HG03045 (cell line): Measurements from ENCODE around the gene EHMT1.

Source experiments
- ATAC-seq: cut with Tn5 transposase; IDR thresholded peaks from one replicate; pipeline ENCODE4 v1.9.1; 2021; ENCODE audit warnings: mild to moderate bottlenecking, moderate library complexity; ENCODE audit not compliant: unreplicated experiment

The EHMT1 gene

GRCh38 chr9:137643921-137644320, 25.1 kb downstream of the EHMT1 start:
- ATAC-seq, result no peak

GRCh38 chr9:137645211-137645610, 26.4 kb downstream of the EHMT1 start:
- ATAC-seq, result no peak

DNA sequence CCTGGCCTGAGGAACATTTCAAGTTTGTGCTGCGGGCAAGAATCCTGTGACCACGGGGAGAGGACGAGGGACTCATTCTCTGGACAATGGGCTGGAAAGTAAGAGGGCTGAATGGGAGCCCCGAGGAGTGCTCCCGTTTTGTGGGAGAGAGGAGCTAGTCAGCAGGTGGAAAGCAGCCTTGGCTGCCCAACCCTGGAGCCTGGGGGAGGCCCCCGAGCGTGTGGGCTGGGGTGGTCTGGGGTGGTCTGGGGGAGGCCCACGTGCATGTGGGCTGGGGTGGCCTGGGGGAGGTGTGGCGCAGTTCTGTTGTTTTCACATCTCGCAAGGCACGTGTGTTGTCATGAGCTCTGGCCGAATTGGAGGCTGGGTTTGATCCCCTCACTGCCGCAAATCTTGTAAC, 27.5 kb downstream of the EHMT1 start:
- ATAC-seq, result no peak

- no peak for ATAC-seq
Observed at GRCh38 chr9:137647096-137647714, 28.4 kb downstream of the EHMT1 start.

- no peak for ATAC-seq
Observed at GRCh38 chr9:137648396-137648795, 29.6 kb downstream of the EHMT1 start.

DNA sequence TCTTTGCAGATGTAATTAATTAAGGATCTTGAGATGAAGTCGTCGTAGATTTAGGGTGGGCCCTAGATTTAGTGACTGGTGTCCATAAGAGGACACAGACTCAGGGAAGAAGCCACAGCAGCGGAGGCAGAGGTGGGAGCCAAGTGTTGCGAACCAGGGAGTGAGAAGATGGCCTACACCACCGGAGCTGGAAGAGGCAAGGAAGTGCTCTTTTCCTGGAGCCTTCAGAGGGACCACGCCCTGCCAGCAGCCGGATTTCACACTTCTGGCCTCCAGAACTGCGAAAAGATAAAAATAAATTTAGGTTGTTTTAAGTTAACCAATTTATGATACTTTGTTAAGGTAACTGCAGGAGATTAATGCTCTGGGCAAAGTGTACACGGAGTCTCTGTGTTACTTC, 30.7 kb downstream of the EHMT1 start:
- ATAC-seq, result no peak

DNA sequence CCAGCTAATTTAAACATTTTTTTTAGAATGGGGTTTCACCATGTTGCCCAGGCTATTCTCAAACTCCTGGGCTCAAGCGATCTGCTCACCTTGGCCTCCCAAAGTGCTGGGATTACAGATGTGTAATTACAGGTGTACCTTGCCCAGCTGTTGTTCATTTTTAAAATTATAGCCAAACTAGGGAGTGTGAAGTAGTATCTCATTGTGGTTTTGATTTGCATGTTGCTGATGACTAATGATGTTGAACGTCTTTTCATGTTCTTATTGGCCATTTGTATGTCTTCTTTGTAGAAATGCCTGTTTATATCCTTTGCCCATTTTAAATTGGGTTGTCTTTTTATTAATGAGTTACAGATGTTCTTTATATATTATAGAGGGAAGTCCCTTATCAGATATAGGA, 31.5 kb downstream of the EHMT1 start:
- ATAC-seq, result no peak

GRCh38 chr9:137650779-137651178, 32.0 kb downstream of the EHMT1 start:
- no peak for ATAC-seq

GRCh38 chr9:137656416-137656815, 37.6 kb downstream of the EHMT1 start:
- no peak for ATAC-seq

GRCh38 chr9:137657606-137658005, 38.8 kb downstream of the EHMT1 start:
- no peak for ATAC-seq

DNA sequence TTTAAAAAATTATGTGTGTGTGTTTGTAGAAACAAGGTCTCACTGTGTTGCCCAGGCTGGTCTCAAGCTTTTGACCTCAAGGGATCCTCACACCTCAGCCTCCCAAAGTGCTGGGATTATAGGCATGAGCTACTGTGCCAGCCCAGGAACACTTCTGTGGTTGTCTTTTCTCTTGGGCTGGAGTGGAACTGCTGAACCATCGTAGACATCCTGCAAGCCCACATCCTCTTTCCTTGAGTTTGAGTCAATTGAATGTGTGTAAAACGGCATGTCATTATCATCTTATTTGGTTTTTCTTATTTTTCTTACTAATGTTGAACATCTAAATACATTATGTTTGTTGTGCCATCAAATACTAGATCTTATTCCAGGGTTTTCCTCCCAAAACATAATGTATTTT, 40.0 kb downstream of the EHMT1 start:
- no peak for ATAC-seq

DNA sequence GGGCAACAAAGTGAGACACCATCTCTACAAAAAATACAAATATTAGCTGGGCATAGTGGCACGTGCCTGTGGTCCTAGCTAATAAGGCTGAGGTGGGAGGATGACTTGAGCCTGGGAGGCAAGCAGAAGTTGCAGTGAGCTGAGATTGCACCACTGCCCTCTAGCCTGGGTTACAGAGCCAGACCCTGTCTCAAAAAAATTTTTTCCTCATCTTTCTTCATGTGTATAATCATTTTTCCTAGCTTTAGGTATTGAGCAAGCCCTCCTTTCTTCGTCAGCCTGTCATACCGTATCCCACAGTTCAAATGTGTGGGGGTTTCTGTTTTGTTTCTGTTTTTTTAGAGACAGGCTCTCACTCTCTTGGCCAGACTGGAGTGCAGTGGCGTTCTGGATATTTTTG, 41.3 kb downstream of the EHMT1 start:
- ATAC-seq, result no peak

GRCh38 chr9:137663584-137663983, 44.8 kb downstream of the EHMT1 start:
- ATAC-seq, result no peak

DNA sequence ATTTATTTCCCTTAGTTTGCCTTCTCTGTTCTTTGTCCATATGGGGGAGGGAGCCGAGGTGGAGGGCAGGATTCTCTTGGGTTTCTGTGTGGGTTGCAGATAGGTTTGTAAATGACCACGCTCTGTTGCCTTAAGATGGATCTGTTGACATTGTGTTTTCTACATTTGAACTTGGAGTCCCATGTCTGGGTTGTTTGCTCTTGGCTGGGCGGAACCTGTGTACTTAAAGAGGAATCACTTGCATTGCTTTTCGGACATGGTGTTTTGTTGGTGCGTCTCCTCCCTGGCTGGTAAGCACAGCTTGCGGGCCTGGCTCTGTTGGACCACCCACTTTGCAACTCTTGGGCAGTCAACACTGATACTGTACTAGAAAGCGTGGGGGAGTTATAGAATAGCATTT, 45.9 kb downstream of the EHMT1 start:
- ATAC-seq, result no peak

DNA sequence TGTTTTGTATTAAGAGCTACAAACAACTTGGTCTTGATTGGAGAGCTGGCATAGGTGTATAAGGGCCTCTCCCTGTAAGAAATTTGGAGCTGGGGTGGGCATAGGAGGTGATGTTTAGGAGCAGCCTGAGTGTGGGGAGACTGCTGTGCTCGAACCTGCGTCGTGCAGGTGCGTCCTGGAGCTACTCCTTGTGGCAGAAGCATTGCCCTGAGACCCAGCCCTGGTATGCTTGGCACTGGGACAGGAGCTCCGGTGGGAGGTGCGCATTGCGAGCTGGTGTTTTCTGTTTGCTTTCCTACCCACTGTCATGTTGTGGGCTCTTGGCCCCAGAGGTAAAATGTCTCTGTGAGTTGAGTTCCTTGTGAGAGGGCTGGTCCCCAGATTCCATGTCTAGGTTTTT, 46.4 kb downstream of the EHMT1 start:
- ATAC-seq, result no peak

DNA sequence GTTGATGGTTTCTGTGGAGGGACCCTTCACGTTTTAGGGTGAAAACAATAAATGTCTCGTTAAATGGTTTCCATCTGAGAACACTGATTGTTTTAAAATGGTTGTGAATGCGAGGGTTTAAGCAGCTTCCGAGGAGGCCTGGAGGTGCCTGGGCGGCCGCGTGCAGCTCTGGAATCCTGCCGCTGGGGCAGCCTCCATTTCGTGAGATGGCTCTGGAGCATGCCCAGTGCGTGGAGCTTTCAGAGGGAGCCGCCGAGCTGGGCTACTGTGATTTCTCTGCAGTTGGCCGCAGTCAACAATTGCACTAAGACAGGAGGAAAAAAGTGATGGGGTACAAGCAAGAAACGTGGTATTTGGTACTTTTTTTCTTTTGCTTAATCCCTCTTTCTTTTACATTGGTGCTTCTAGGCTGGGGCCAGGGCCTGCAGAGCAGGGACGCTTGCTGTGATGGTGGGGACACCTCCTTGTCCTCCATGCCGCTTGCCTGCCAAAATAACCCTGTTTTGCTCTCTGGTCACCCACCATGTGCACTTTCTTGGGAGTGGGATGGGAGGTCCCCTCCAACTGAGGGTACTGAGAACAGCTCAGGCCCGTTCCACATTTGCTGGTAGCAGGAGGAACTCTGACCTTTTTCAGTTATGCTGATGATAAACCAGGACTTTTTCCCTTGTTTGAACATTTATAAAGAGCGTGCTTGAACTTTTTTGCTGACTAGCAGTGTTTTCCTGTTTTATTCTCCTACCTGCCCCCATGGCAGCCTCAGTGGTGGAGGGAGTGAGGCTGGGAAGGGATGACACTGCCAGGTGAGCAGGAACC, 47.1 kb downstream of the EHMT1 start:
- no peak for ATAC-seq

DNA sequence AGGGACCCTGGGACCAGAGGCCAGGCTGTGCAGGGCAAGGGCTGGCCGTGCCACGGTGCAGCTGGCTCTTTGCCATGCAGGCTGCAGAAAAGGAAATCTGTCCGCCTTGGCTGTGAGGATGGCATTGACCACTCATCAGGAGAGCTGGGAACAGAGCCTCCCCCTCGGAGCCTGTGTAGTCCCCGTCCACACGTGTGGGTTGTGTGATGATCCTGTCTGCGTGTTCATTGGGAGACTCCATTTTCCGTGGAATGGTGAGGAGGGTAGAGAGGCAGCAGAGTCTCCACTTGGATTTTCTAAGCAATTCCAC, 47.7 kb downstream of the EHMT1 start:
- no peak for ATAC-seq

DNA sequence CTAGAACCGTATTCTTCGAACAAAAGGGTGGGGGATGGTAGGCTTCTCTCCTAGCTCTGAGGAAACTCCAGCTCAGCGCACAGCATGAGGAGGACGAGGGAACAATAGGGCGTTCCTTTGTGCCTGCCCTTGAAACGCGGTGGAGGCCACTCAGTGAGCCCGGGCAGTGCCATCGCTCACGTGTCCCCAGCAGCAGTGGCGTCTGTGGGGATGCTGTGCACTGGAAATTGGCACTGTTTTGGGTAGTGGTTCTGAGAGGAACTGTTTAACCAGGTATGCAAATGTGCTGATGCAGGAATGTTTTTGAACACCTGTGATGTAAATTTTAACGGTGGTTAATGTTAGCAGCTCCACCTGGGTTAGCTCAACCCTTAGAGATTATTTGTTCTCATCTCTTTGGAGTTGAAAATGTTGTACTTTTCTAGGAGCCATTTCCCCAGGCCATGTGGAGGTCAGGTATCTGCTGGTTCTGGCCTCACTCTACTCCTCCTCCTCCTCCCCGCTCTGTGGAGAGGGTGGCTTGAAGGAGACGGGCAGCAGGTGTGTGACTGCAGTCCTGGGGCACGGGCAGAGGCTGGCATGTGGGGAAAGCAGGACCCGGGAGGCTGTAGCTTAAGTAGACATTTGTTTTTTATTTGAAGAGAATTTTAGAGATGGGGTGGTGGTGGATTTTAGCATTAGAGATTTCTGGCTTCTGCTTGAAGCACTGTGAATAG, 48.3 kb downstream of the EHMT1 start:
- no peak for ATAC-seq

- no peak for ATAC-seq
Observed at GRCh38 chr9:137668203-137668602, 49.4 kb downstream of the EHMT1 start.

DNA sequence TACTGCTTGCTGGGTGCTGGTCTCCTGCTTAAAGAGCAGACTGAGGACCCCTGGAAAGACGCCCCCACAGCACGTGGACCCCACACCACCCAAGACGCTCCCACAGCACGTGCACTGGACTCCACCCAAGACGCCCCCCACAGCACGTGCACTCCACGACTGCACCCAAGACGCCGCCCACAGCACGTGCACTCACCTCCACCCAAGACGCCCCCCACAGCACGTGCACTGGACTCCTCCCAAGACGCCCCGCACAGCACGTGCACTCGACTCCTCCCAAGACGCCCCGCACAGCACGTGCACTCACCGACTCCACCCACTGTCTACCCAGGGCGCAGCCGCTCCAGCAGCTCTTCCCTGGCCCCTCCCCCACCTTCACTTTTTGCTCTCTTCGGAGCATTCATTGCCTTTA, 50.5 kb downstream of the EHMT1 start:
- no peak for ATAC-seq

DNA sequence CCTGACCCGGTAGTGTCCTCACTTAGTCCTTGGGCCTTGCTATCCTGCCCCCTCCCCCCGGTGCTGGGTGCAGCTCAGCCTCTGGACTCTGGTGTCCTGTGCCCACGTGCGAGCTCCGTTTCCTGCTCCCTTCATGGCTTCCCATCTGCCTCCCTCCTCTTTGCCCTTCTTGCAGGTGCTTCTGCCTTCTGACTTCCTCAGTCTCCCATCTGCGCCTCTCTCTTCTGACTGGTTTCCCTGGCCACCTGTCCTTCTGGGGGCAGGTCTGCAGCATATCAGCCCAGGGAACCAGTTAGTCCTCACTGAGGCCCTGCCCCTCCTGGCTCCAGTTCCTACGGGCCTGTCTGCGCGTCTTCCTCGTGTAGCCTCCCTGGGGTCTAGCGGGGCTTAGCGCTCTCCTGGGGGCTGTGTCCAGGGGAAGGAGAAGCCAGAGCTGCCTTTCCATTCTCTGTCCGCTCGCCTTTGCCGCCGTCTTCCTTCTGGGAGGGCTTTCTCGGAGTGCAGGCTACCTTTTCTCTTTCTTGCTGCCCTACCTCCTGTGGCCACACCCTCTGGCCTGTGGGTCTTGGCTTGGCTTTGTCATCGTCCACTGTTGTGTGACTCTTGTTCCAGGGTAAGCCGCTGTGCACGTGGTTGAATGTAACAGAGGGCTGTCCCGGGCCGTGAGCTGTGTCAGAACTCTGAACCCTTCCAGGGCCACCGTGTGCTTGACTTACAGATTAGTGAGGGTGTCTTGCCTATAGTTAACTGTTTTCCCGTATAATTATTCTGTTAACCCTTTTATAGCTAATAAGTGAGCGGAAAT, 51.8 kb downstream of the EHMT1 start:
- ATAC-seq, result no peak

GRCh38 chr9:137671196-137671538, 52.4 kb downstream of the EHMT1 start:
- no peak for ATAC-seq
